A549 (cell line): ENCODE results near the gene XIST. TPM values are rescaled to one million over a fixed set of nuclear protein-coding genes. Genes with fewer than 3 reads are reported as not detected.

Experiments
- ATAC-seq, 2 experiments: fragments of 200-7000 bp in 1 of 2; fragments of >200 bp in 1 of 2; cut with Nextera tagmentation in 1 of 2; cut with Tn5 transposase in 1 of 2; 3 replicates each; pipeline versions ENCODE4 v1.8.0 to v1.9.1; 2018 to 2020; ENCODE audit warnings: mild to moderate bottlenecking in 1 of 2, moderate library complexity in 1 of 2
- CTCF ChIA-PET: fragments of 300-600 bp; sonication (Branson Sonifier 250); formaldehyde crosslinking; extraction: SDS; loops from one replicate; lab custom pipeline; 2021; ENCODE audit warnings: antibody characterized with exemption, inconsistent platforms; lab: Yijun Ruan, JAX
- POLR2A ChIA-PET: fragments of 350-600 bp; formaldehyde crosslinking; extraction: SDS; loops from one replicate; lab custom pipeline; 2021; ENCODE audit warnings: antibody characterized with exemption, inconsistent platforms; lab: Yijun Ruan, JAX
- DNase-seq, 2 experiments: peaks; one replicate each; pipeline versions ENCODE4 v3.0.0 to v3.0.0-alpha.2; 2011 to 2016; ENCODE audit warnings: low read depth in 1 of 2, low spot score in 1 of 2
- FAIRE-seq: peaks from 2 replicates; lab custom pipeline; 2011; peaks lifted over from hg19 to GRCh38; lab: Jason Lieb, UNC
- H3K27ac ChIP-seq, 2 experiments: fragments of >200 bp; sonication (Bioruptor Twin); formaldehyde crosslinking; 3 replicates each; pipeline ENCODE4 v1.5.1; 2016 to 2017
- H3K4me1 ChIP-seq: fragments of >200 bp; sonication (Bioruptor Twin); formaldehyde crosslinking; 3 replicates; pipeline ENCODE4 v1.6.1; 2016
- H3K4me2 ChIP-seq: fragments of >200 bp; sonication (Bioruptor Twin); formaldehyde crosslinking; 3 replicates; pipeline ENCODE4 v1.6.1; 2016
- H3K4me3 ChIP-seq: fragments of >200 bp; sonication (Bioruptor Twin); formaldehyde crosslinking; 3 replicates; pipeline ENCODE4 v1.5.1; 2016
- H3K9me3 ChIP-seq: fragments of >200 bp; sonication (Bioruptor Twin); formaldehyde crosslinking; 3 replicates; pipeline ENCODE4 v1.6.1; 2016
- ATOH8 ChIP-seq: fragments of 250-450 bp; sonication (Bioruptor Pico); IDR thresholded peaks from 2 replicates; pipeline ENCODE4 v1.5.0; 2020; ENCODE audit warnings: low read depth, mild to moderate bottlenecking, moderate library complexity
- BHLHE40 ChIP-seq: IDR thresholded peaks from 2 replicates; pipeline ENCODE4 v1.6.1; 2012; ENCODE audit warnings: low read depth, low read length, inconsistent platforms
- CBX8 ChIP-seq: fragments of 200-600 bp; sonication (generic); IDR thresholded peaks from 2 replicates; pipeline ENCODE4 v1.6.1; 2016
- CEBPB ChIP-seq, 2 experiments: fragments of >200 bp in 1 of 2; sonication (Bioruptor Twin) in 1 of 2; formaldehyde crosslinking in 1 of 2; IDR thresholded peaks; 2 replicates each; pipeline ENCODE4 v1.6.1; 2012 to 2016
- ELK1 ChIP-seq: fragments of 150-350 bp; IDR thresholded peaks from 2 replicates; pipeline ENCODE4 v1.6.1; 2014; ENCODE audit warnings: low read depth, mild to moderate bottlenecking, low read length
- ESRRA ChIP-seq: fragments of 150-350 bp; IDR thresholded peaks from 2 replicates; pipeline ENCODE4 v1.6.1; 2014; ENCODE audit warnings: mild to moderate bottlenecking, low read length, borderline replicate concordance
- HEYL ChIP-seq: fragments of 250-450 bp; sonication (Bioruptor Pico); IDR thresholded peaks from 2 replicates; pipeline ENCODE4 v1.8.0; 2021; ENCODE audit warnings: mild to moderate bottlenecking, moderate library complexity
- HMGXB4 ChIP-seq: fragments of 250-450 bp; sonication (Bioruptor Pico); IDR thresholded peaks from 2 replicates; pipeline ENCODE4 v1.5.0; 2021; ENCODE audit warnings: mild to moderate bottlenecking, moderate library complexity, borderline replicate concordance
- HOXB13 ChIP-seq: fragments of 250-450 bp; sonication (Bioruptor Pico); IDR thresholded peaks from 2 replicates; pipeline ENCODE4 v1.5.0; 2020; ENCODE audit warnings: low read depth, mild to moderate bottlenecking, moderate library complexity
- JUN ChIP-seq, 2 experiments: fragments of >200 bp; sonication (Bioruptor Twin); formaldehyde crosslinking; IDR thresholded peaks; 2 replicates in 1 of 2; 3 replicates in 1 of 2; pipeline ENCODE4 v1.6.1; 2016 to 2017
- JUNB ChIP-seq: fragments of >200 bp; sonication (Bioruptor Twin); formaldehyde crosslinking; IDR thresholded peaks from 2 replicates; pipeline ENCODE4 v1.6.1; 2016
- MAX ChIP-seq: IDR thresholded peaks from 2 replicates; pipeline ENCODE4 v1.6.1; 2012
- NPAS2 ChIP-seq: fragments of 250-450 bp; sonication (Bioruptor Pico); IDR thresholded peaks from 2 replicates; pipeline ENCODE4 v1.8.0; 2022; ENCODE audit warnings: mild to moderate bottlenecking, moderate library complexity, borderline replicate concordance
- NR3C1 ChIP-seq: fragments of >200 bp; sonication (Bioruptor Twin); formaldehyde crosslinking; IDR thresholded peaks from 3 replicates; pipeline ENCODE4 v1.6.1; 2017
- PBX3 ChIP-seq: IDR thresholded peaks from 2 replicates; pipeline ENCODE4 v1.6.1; 2012
- POLR2AphosphoS2 ChIP-seq: conservative IDR thresholded peaks from 2 replicates; pipeline ENCODE4 v1.6.1; 2012; ENCODE audit warnings: low read length, improper control_type of control experiment, inconsistent platforms
- RARB ChIP-seq: fragments of 250-450 bp; sonication (Bioruptor Pico); IDR thresholded peaks from 2 replicates; pipeline ENCODE4 v1.8.0; 2021; ENCODE audit warnings: mild to moderate bottlenecking, moderate library complexity
- TP53 ChIP-seq: fragments of 250-450 bp; sonication (Bioruptor Pico); IDR thresholded peaks from 2 replicates; pipeline ENCODE4 v1.5.0; 2021; ENCODE audit warnings: mild to moderate bottlenecking, moderate library complexity
- ZC3H11A ChIP-seq: fragments of 450-650 bp; IDR thresholded peaks from 2 replicates; pipeline ENCODE4 v1.6.1; 2014; ENCODE audit warnings: antibody characterized with exemption, mild to moderate bottlenecking
- ZFP36 ChIP-seq: fragments of 450-650 bp; IDR thresholded peaks from 2 replicates; pipeline ENCODE4 v1.6.1; 2014; ENCODE audit warnings: borderline replicate concordance; ENCODE audit not compliant: partially characterized antibody
- ZNF302 ChIP-seq: fragments of 250-450 bp; sonication (Bioruptor Pico); IDR thresholded peaks from 2 replicates; pipeline ENCODE4 v1.9.0; 2021; ENCODE audit warnings: inconsistent platforms, mild to moderate bottlenecking, moderate library complexity
- ZSCAN20 ChIP-seq: fragments of 250-450 bp; sonication (Bioruptor Pico); IDR thresholded peaks from 2 replicates; pipeline ENCODE4 v1.8.0; 2022; ENCODE audit warnings: mild to moderate bottlenecking, moderate library complexity
- WGBS: methylation state at CpG from one replicate; pipeline ENCODE4 v1.1.6; 2017; ENCODE audit errors: missing lambda C conversion rate; 5-methylcytosine and 5-hydroxymethylcytosine counted together
- polyA plus RNA-seq, 4 experiments: library from polyadenylated mRNA; depleted of rRNA in 3 of 4; stranded (reverse); fragments of >200 nt; fragmentation: RNase III in 1 of 4; extraction: RNeasy Plus Mini Kit Qiagen cat#74134 plus additional on column Dnase treatment in 1 of 4; gene quantifications; 2 replicates in 3 of 4; 3 replicates in 1 of 4; pipeline ENCODE4 v1.2.3, GENCODE V29; 2011 to 2017

XIST gene
- polyA plus RNA-seq, 2 of the 4 experiments (the other 2 are of a cell fraction) = 0.19 TPM; not detected in 1

- no peak for ATAC-seq
- H3K9me3 ChIP-seq = no peaks in the 10 kb centered on the region
- no peak overlapping the region for H3K4me2 ChIP-seq
- peak; percentile 7 for FAIRE-seq
- 32% methylated on average over 3 of the region's 3 CpGs for WGBS
- H3K4me1 ChIP-seq = no peaks in the 10 kb centered on the region
- H3K4me3 ChIP-seq = no peak overlapping the region
- ChIA-PET POLR2A (no interaction called here), CTCF (no interaction called here)
- TF ChIP-seq NPAS2 (CRISPR knock-in tag) (no peak), ATOH8 (CRISPR knock-in tag) (no peak), HEYL (CRISPR knock-in tag) (no peak), ZC3H11A (no peak), HMGXB4 (CRISPR knock-in tag) (no peak), POLR2AphosphoS2 (no peak), NR3C1 (no peak), ZSCAN20 (no peak), JUN (IDR thresholded peaks at IDR 0.05) (no peak), RARB (no peak)
- no peak for DNase-seq
- H3K27ac ChIP-seq = no peak overlapping the region
These were observed 14.4 kb downstream of the XIST start for GRCh38 chrX:73838123-73838522.

- POLR2A ChIA-PET = no interaction called here
- FAIRE-seq = peak; percentile 84
These were observed 15.5 kb downstream of the XIST start for GRCh38 chrX:73836956-73837477.

More at GRCh38 chrX:73836956-73837477, 15.5 kb downstream of the XIST start:
- WGBS = 4% methylated on average over 1 of the region's 1 CpG
- Histone ChIP-seq H3K4me1 (no peaks in the 10 kb centered on the region), H3K4me2 (no peak overlapping the region), H3K27ac (no peak overlapping the region), H3K9me3 (no peaks in the 10 kb centered on the region), H3K4me3 (no peak overlapping the region)
- CTCF ChIA-PET = no interaction called here
- ATAC-seq (no peak), DNase-seq (no peak)
- no peak for TF ChIP-seq CEBPB (IDR thresholded peaks at IDR 0.05)
- TF ChIP-seq JUNB = no peak
- TF ChIP-seq ZNF302 = no peak
- no peak for TF ChIP-seq HOXB13
- no peak for TF ChIP-seq CBX8
- TF ChIP-seq BHLHE40 = no peak
- no peak for TF ChIP-seq ELK1
- no peak for TF ChIP-seq HEYL (CRISPR knock-in tag)
- TF ChIP-seq ZFP36 = no peak
- no peak for TF ChIP-seq TP53 (CRISPR knock-in tag)
- TF ChIP-seq PBX3 = no peak
- TF ChIP-seq POLR2AphosphoS2 = no peak
- TF ChIP-seq NPAS2 (CRISPR knock-in tag) = no peak
- TF ChIP-seq ESRRA = no peak
- TF ChIP-seq MAX = no peak
- TF ChIP-seq ZC3H11A = no peak
- no peak for TF ChIP-seq RARB
